Measurements from ENCODE around the gene NOP9. TPM values are rescaled to one million over a fixed set of nuclear protein-coding genes. Genes with fewer than 3 reads are reported as not detected.

NOP9 gene
- total RNA-seq, 2 donors from 2014 or later = 21.2 to 22.9 TPM

- H3K36me3 ChIP-seq = no peaks in the 10 kb centered on the region
- intact Hi-C loops (cut with DNase I) = no loop called here
- no peak overlapping the region for H3K4me3 ChIP-seq
- peaks cover 4% of the 10 kb centered on the region for H3K27me3 ChIP-seq (replicated peaks; ENCODE audit: insufficient read depth)
- no peaks in the 10 kb centered on the region for H3K9me3 ChIP-seq
- TF ChIP-seq POLR2A (IDR thresholded peaks at IDR 0.05) = no peak
- H3K27ac ChIP-seq = no peak overlapping the region
- 80% methylated on average over 2 of the region's 2 CpGs for WGBS
- H3K4me1 ChIP-seq (replicated peaks) = peaks cover 8% of the 10 kb centered on the region
- DNase-seq (ENCODE audit: low spot score) = no peak
Measured at GRCh38 chr14:24313913-24314312, 14.3 kb downstream of the NOP9 start.

- peaks cover 4% of the 10 kb centered on the region for H3K27me3 ChIP-seq (replicated peaks; ENCODE audit: insufficient read depth)
- intact Hi-C loops (cut with DNase I) = no loop called here
Measured at GRCh38 chr14:24314377-24315193, 14.9 kb downstream of the NOP9 start.

GRCh38 chr14:24315243-24315806 is 15.7 kb downstream of the NOP9 start:
- DNase-seq (ENCODE audit: low spot score) = no peak
- H3K4me3 ChIP-seq = no peak overlapping the region
- H3K27ac ChIP-seq = no peak overlapping the region
- no peak for TF ChIP-seq POLR2AphosphoS5 (IDR thresholded peaks at IDR 0.05)
- H3K36me3 ChIP-seq = no peaks in the 10 kb centered on the region
- no peaks in the 10 kb centered on the region for H3K9me3 ChIP-seq
- WGBS = 83% methylated on average over 10 of the region's 10 CpGs
- peaks cover 2% of the 10 kb centered on the region for H3K4me1 ChIP-seq (replicated peaks)
- H3K27me3 ChIP-seq (replicated peaks; ENCODE audit: insufficient read depth) = peaks cover 4% of the 10 kb centered on the region
- intact Hi-C loops (cut with DNase I) = no loop called here

More at GRCh38 chr14:24314377-24315193, 14.9 kb downstream of the NOP9 start:
- H3K4me1 ChIP-seq (replicated peaks) = peaks cover 8% of the 10 kb centered on the region
- WGBS = 70% methylated on average over 5 of the region's 5 CpGs
- no peak overlapping the region for H3K27ac ChIP-seq
- H3K4me3 ChIP-seq = no peak overlapping the region
- no peak for DNase-seq (ENCODE audit: low spot score)
- no peaks in the 10 kb centered on the region for H3K9me3 ChIP-seq
- TF ChIP-seq CTCF (IDR thresholded peaks at IDR 0.05) (no peak), POLR2AphosphoS5 (IDR thresholded peaks at IDR 0.05) (no peak), POLR2A (IDR thresholded peaks at IDR 0.05) (no peak)
- no peaks in the 10 kb centered on the region for H3K36me3 ChIP-seq

GRCh38 chr14:24315807-24316596 is 16.4 kb downstream of the NOP9 start:
- no peaks in the 10 kb centered on the region for H3K36me3 ChIP-seq
- H3K4me3 ChIP-seq = no peak overlapping the region
- intact Hi-C loops (cut with DNase I) = no loop called here
- WGBS = 38% methylated on average over 50 of the region's 70 CpGs
- H3K27me3 ChIP-seq (replicated peaks; ENCODE audit: insufficient read depth) = peaks cover 4% of the 10 kb centered on the region
- no peak overlapping the region for H3K27ac ChIP-seq
- no peak for TF ChIP-seq POLR2AphosphoS5 (IDR thresholded peaks at IDR 0.05)
- no peak for TF ChIP-seq CTCF (IDR thresholded peaks at IDR 0.05)
- H3K9me3 ChIP-seq = no peaks in the 10 kb centered on the region
- DNase-seq (ENCODE audit: low spot score) = no peak
- H3K4me1 ChIP-seq (replicated peaks) = no peaks in the 10 kb centered on the region

- Histone ChIP-seq H3K27ac (no peak overlapping the region), H3K4me1 (replicated peaks) (no peaks in the 10 kb centered on the region), H3K9me3 (no peaks in the 10 kb centered on the region), H3K4me3 (no peak overlapping the region), H3K27me3 (replicated peaks; ENCODE audit: insufficient read depth) (peaks cover 4% of the 10 kb centered on the region), H3K36me3 (no peaks in the 10 kb centered on the region)
- no peak for DNase-seq (ENCODE audit: low spot score)
- WGBS = 38% methylated on average over 18 of the region's 18 CpGs
- intact Hi-C loops (cut with DNase I) = no loop called here
- TF ChIP-seq CTCF (IDR thresholded peaks at IDR 0.05) = no peak
- no peak for TF ChIP-seq POLR2AphosphoS5 (IDR thresholded peaks at IDR 0.05)
- no peak for TF ChIP-seq POLR2A (IDR thresholded peaks at IDR 0.05)
Measured at GRCh38 chr14:24316597-24316950, 16.9 kb downstream of the NOP9 start.
